Measurements from ENCODE around the gene PWWP2A.

Gene PWWP2A

GRCh38 chr5:160092960-160093707 is 26.1 kb downstream of the PWWP2A start:
- no peak for TF ChIP-seq ZFX (IDR thresholded peaks at IDR 0.05)
- no peak for TF ChIP-seq CTCF (conservative IDR thresholded peaks at IDR 0.05)
- no peak overlapping the region for H3K27ac ChIP-seq

GRCh38 chr5:160092514-160092913 is 26.7 kb downstream of the PWWP2A start:
- TF ChIP-seq ZFX (IDR thresholded peaks at IDR 0.05) (no peak), CTCF (conservative IDR thresholded peaks at IDR 0.05) (no peak)
- H3K27ac ChIP-seq: no peak overlapping the region

GRCh38 chr5:160090059-160090458 is 29.2 kb downstream of the PWWP2A start:
- no peak overlapping the region for H3K27ac ChIP-seq
- TF ChIP-seq ZFX (IDR thresholded peaks at IDR 0.05): no peak
- TF ChIP-seq CTCF (conservative IDR thresholded peaks at IDR 0.05): no peak

GRCh38 chr5:160089531-160089930 is 29.7 kb downstream of the PWWP2A start:
- H3K27ac ChIP-seq: no peak overlapping the region

GRCh38 chr5:160088805-160089204 is 30.4 kb downstream of the PWWP2A start:
- H3K27ac ChIP-seq: no peak overlapping the region
- no peak for TF ChIP-seq CTCF (conservative IDR thresholded peaks at IDR 0.05)
- no peak for TF ChIP-seq ZFX (IDR thresholded peaks at IDR 0.05)

More at GRCh38 chr5:160089531-160089930, 29.7 kb downstream of the PWWP2A start:
- TF ChIP-seq ZFX (IDR thresholded peaks at IDR 0.05): no peak
- TF ChIP-seq CTCF (conservative IDR thresholded peaks at IDR 0.05): no peak

- TF ChIP-seq ZFX (IDR thresholded peaks at IDR 0.05) (no peak), CTCF (conservative IDR thresholded peaks at IDR 0.05) (no peak)
- H3K27ac ChIP-seq: no peak overlapping the region
Measured at GRCh38 chr5:160087199-160087598, 32.1 kb downstream of the PWWP2A start.

GRCh38 chr5:160084144-160084543 is 35.1 kb downstream of the PWWP2A start:
- TF ChIP-seq ZFX (IDR thresholded peaks at IDR 0.05) (no peak), CTCF (conservative IDR thresholded peaks at IDR 0.05) (no peak)
- no peak overlapping the region for H3K27ac ChIP-seq
